MM.1S (cell line): Measurements from ENCODE around the gene TANK.

ENCODE experiments used
- CTCF ChIP-seq: fragments of 300-600 bp; sonication (generic); IDR thresholded peaks from 2 replicates; pipeline ENCODE4 v1.5.1; 2016; ENCODE audit warnings: antibody characterized with exemption, low read length, mixed read lengths
- EZH2 ChIP-seq: fragments of 300-600 bp; sonication (generic); optimal IDR thresholded peaks from 2 replicates; pipeline ENCODE3; 2017; ENCODE audit warnings: low read depth, mild to moderate bottlenecking, antibody characterized with exemption, low read length, mixed read lengths
- EZH2phosphoT487 ChIP-seq: fragments of 300-600 bp; sonication (generic); IDR thresholded peaks from 2 replicates; pipeline ENCODE4 v1.6.1; 2018; ENCODE audit warnings: antibody characterized with exemption, low read length

GRCh38 chr2:161204846-161205245, 44.6 kb downstream of the TANK start:
- TF ChIP-seq CTCF (no peak), EZH2phosphoT487 (no peak), EZH2 (no peak)
